ENCODE measurements around the gene RNU11.
"Not testable (repeated sequence)": the region's sequence is repeated elsewhere in the genome, so short reads cannot be mapped to it uniquely, and the experiment has no call there.

Gene RNU11

GRCh38 chr1:28668191-28668955 lies 20.0 kb downstream of the RNU11 start, which contains the start of gene GMEB1:
Gene GMEB1 (plus strand): TSS chr1:28668784. CDS start chr1:28683613, 14,829 bp downstream.
- no peaks in the 10 kb centered on the region for H3K27me3 ChIP-seq (ENCODE audit: control insufficient read depth, insufficient read depth, low read length)
- H3K27ac ChIP-seq (ENCODE audit: low read depth, low read length): peak within 1 kb of the TSS; percentile 97
- H3K4me3 ChIP-seq (ENCODE audit: low read length): peak within 1 kb of the TSS; percentile 96
- H3K36me3 ChIP-seq (ENCODE audit: control insufficient read depth, insufficient read depth, low read length): no peaks in the 10 kb centered on the region
- H3K4me1 ChIP-seq (ENCODE audit: control insufficient read depth, insufficient read depth, low read length): peaks cover 10% of the 10 kb centered on the region
- H3K9ac ChIP-seq (ENCODE audit: low read length): peak within 1 kb of the TSS; percentile 98

GRCh38 chr1:28668956-28669723 lies 20.7 kb downstream of the RNU11 start:
- H3K9ac ChIP-seq (ENCODE audit: low read length): peak overlapping the region; percentile 98
- peak overlapping the region; percentile 96 for H3K4me3 ChIP-seq (ENCODE audit: low read length)
- H3K4me1 ChIP-seq (ENCODE audit: control insufficient read depth, insufficient read depth, low read length): peaks cover 10% of the 10 kb centered on the region

GRCh38 chr1:28671254-28671780 lies 22.9 kb downstream of the RNU11 start:
- Histone ChIP-seq H3K4me1 (ENCODE audit: control insufficient read depth, insufficient read depth, low read length) (peaks cover 10% of the 10 kb centered on the region), H3K36me3 (ENCODE audit: control insufficient read depth, insufficient read depth, low read length) (no peaks in the 10 kb centered on the region), H3K9ac (ENCODE audit: low read length) (no peak overlapping the region), H3K27me3 (ENCODE audit: control insufficient read depth, insufficient read depth, low read length) (no peaks in the 10 kb centered on the region), H3K4me3 (ENCODE audit: low read length) (no peak overlapping the region), H3K27ac (ENCODE audit: low read depth, low read length) (no peak overlapping the region)

More at GRCh38 chr1:28668956-28669723, 20.7 kb downstream of the RNU11 start:
- peak overlapping the region; percentile 93 for H3K27ac ChIP-seq (ENCODE audit: low read depth, low read length)
- H3K27me3 ChIP-seq (ENCODE audit: control insufficient read depth, insufficient read depth, low read length): no peaks in the 10 kb centered on the region
- no peaks in the 10 kb centered on the region for H3K36me3 ChIP-seq (ENCODE audit: control insufficient read depth, insufficient read depth, low read length)

DNA sequence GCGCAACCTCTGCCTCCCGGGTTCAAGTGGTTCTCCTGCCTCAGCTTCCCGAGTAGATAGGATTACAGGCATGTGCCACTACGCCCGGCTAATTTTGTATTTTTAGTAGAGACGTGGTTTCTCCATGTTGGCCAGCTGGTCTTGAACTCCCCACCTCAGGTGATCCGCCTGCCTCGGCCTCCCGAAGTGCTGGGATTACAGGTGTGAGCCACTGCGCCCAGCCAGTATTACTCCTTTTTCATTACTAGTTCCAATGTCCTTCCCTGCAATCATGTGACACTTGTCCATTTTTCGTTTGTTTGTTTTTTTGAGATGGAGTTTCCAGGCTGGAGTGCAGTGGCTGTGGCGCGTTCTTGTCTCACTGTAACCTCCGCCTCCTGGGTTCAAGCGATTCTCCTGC lies 24.6 kb downstream of the RNU11 start:
- H3K36me3 ChIP-seq (ENCODE audit: control insufficient read depth, insufficient read depth, low read length); H3K9ac ChIP-seq (ENCODE audit: low read length); H3K4me1 ChIP-seq (ENCODE audit: control insufficient read depth, insufficient read depth, low read length); H3K27me3 ChIP-seq (ENCODE audit: control insufficient read depth, insufficient read depth, low read length); H3K4me3 ChIP-seq (ENCODE audit: low read length); H3K27ac ChIP-seq (ENCODE audit: low read depth, low read length): not testable (repeated sequence)

DNA sequence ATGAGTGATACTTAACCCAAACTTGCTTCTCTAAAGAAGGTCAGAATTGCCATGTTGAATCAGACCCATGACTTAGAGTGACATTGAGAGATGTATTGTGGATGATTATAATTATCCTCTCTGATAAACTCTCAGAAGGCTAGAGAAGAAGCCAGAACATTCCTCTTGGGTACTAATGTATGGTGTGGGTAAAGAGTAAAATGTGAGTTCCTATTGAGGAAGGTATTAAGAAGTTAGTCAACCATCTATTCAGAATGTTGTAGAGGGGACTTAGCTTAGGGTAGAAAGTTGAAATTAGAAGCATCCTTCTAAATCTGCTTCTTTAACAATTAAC lies 27.5 kb downstream of the RNU11 start:
- Histone ChIP-seq H3K27me3 (ENCODE audit: control insufficient read depth, insufficient read depth, low read length) (no peaks in the 10 kb centered on the region), H3K9ac (ENCODE audit: low read length) (no peak overlapping the region), H3K4me3 (ENCODE audit: low read length) (no peak overlapping the region), H3K4me1 (ENCODE audit: control insufficient read depth, insufficient read depth, low read length) (no peaks in the 10 kb centered on the region), H3K36me3 (ENCODE audit: control insufficient read depth, insufficient read depth, low read length) (no peaks in the 10 kb centered on the region), H3K27ac (ENCODE audit: low read depth, low read length) (no peak overlapping the region)

- Histone ChIP-seq H3K27me3 (ENCODE audit: control insufficient read depth, insufficient read depth, low read length) (no peaks in the 10 kb centered on the region), H3K36me3 (ENCODE audit: control insufficient read depth, insufficient read depth, low read length) (peaks cover 4% of the 10 kb centered on the region), H3K4me1 (ENCODE audit: control insufficient read depth, insufficient read depth, low read length) (no peaks in the 10 kb centered on the region), H3K27ac (ENCODE audit: low read depth, low read length) (no peak overlapping the region), H3K4me3 (ENCODE audit: low read length) (no peak overlapping the region), H3K9ac (ENCODE audit: low read length) (no peak overlapping the region)
Measured at GRCh38 chr1:28680151-28680550, 31.8 kb downstream of the RNU11 start.

GRCh38 chr1:28682840-28683239 lies 34.4 kb downstream of the RNU11 start:
- Histone ChIP-seq H3K27ac (ENCODE audit: low read depth, low read length) (no peak overlapping the region), H3K27me3 (ENCODE audit: control insufficient read depth, insufficient read depth, low read length) (no peaks in the 10 kb centered on the region), H3K9ac (ENCODE audit: low read length) (no peak overlapping the region), H3K4me1 (ENCODE audit: control insufficient read depth, insufficient read depth, low read length) (no peaks in the 10 kb centered on the region), H3K36me3 (ENCODE audit: control insufficient read depth, insufficient read depth, low read length) (peaks cover 4% of the 10 kb centered on the region), H3K4me3 (ENCODE audit: low read length) (no peak overlapping the region)

- Histone ChIP-seq H3K4me1 (ENCODE audit: control insufficient read depth, insufficient read depth, low read length) (no peaks in the 10 kb centered on the region), H3K4me3 (ENCODE audit: low read length) (no peak overlapping the region), H3K27ac (ENCODE audit: low read depth, low read length) (no peak overlapping the region), H3K9ac (ENCODE audit: low read length) (no peak overlapping the region), H3K27me3 (ENCODE audit: control insufficient read depth, insufficient read depth, low read length) (no peaks in the 10 kb centered on the region), H3K36me3 (ENCODE audit: control insufficient read depth, insufficient read depth, low read length) (peaks cover 4% of the 10 kb centered on the region)
Measured at GRCh38 chr1:28684937-28685336, 36.5 kb downstream of the RNU11 start.

- H3K36me3 ChIP-seq (ENCODE audit: control insufficient read depth, insufficient read depth, low read length); H3K27ac ChIP-seq (ENCODE audit: low read depth, low read length); H3K4me1 ChIP-seq (ENCODE audit: control insufficient read depth, insufficient read depth, low read length); H3K27me3 ChIP-seq (ENCODE audit: control insufficient read depth, insufficient read depth, low read length); H3K4me3 ChIP-seq (ENCODE audit: low read length); H3K9ac ChIP-seq (ENCODE audit: low read length): not testable (repeated sequence)
Measured at GRCh38 chr1:28691627-28692026, 43.2 kb downstream of the RNU11 start.
